IMR-90 (cell line): ENCODE measurements around the gene KLHL3.

Experiments used
- CEBPB ChIP-seq: IDR thresholded peaks from 2 replicates; pipeline ENCODE4 v1.6.1; 2012; ENCODE audit warnings: low read depth, low read length, improper control_type of control experiment
- CHD1 ChIP-seq: IDR thresholded peaks from 2 replicates; pipeline ENCODE4 v1.6.1; 2012; ENCODE audit warnings: low read depth, low read length, improper control_type of control experiment
- FOS ChIP-seq: fragments of 150-350 bp; IDR thresholded peaks from 2 replicates; pipeline ENCODE4 v1.6.1; 2016; ENCODE audit warnings: low read depth, low read length
- MAFK ChIP-seq: IDR thresholded peaks from 2 replicates; pipeline ENCODE4 v1.6.1; 2012; ENCODE audit warnings: low read depth, low read length, improper control_type of control experiment
- MAZ ChIP-seq: IDR thresholded peaks from 2 replicates; pipeline ENCODE4 v1.6.1; 2012; ENCODE audit warnings: low read depth, mild to moderate bottlenecking, low read length, improper control_type of control experiment, moderate library complexity, borderline replicate concordance
- MXI1 ChIP-seq: IDR thresholded peaks from 2 replicates; pipeline ENCODE4 v1.6.1; 2012; ENCODE audit warnings: low read depth, mild to moderate bottlenecking, low read length, moderate library complexity, borderline replicate concordance
- POLR2A ChIP-seq: IDR thresholded peaks from 2 replicates; pipeline ENCODE4 v1.6.1; 2012; ENCODE audit warnings: mild to moderate bottlenecking, low read depth, low read length
- RAD21 ChIP-seq: IDR thresholded peaks from 2 replicates; pipeline ENCODE4 v1.6.1; 2012; ENCODE audit warnings: low read length, improper control_type of control experiment
- RCOR1 ChIP-seq: IDR thresholded peaks from 2 replicates; pipeline ENCODE4 v1.6.1; 2012; ENCODE audit warnings: mild to moderate bottlenecking, low read length, improper control_type of control experiment; ENCODE audit not compliant: insufficient replicate concordance
- RFX5 ChIP-seq: IDR thresholded peaks from 2 replicates; pipeline ENCODE4 v1.8.0; 2012; ENCODE audit warnings: low read depth, mild to moderate bottlenecking, low read length, moderate library complexity
- SMC3 ChIP-seq: fragments of 150-350 bp; IDR thresholded peaks from 2 replicates; pipeline ENCODE4 v1.6.1; 2016; ENCODE audit warnings: low read depth, mild to moderate bottlenecking, antibody characterized with exemption, low read length, moderate library complexity
- USF2 ChIP-seq: fragments of 150-350 bp; IDR thresholded peaks from 2 replicates; pipeline ENCODE4 v1.6.1; 2017; ENCODE audit warnings: mild to moderate bottlenecking, antibody characterized with exemption, low read length, low read depth
- TF ChIP-seq, protein P1 (sequence below): conservative IDR thresholded peaks from 2 replicates; pipeline ENCODE4 v1.5.1; 2012; ENCODE audit warnings: mild to moderate bottlenecking, low read depth, low read length, improper control_type of control experiment

GRCh38 chr5:137607771-137608170 lies 128.1 kb downstream of the KLHL3 start:
- TF ChIP-seq, protein P1, sequence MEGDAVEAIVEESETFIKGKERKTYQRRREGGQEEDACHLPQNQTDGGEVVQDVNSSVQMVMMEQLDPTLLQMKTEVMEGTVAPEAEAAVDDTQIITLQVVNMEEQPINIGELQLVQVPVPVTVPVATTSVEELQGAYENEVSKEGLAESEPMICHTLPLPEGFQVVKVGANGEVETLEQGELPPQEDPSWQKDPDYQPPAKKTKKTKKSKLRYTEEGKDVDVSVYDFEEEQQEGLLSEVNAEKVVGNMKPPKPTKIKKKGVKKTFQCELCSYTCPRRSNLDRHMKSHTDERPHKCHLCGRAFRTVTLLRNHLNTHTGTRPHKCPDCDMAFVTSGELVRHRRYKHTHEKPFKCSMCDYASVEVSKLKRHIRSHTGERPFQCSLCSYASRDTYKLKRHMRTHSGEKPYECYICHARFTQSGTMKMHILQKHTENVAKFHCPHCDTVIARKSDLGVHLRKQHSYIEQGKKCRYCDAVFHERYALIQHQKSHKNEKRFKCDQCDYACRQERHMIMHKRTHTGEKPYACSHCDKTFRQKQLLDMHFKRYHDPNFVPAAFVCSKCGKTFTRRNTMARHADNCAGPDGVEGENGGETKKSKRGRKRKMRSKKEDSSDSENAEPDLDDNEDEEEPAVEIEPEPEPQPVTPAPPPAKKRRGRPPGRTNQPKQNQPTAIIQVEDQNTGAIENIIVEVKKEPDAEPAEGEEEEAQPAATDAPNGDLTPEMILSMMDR = no peak
- TF ChIP-seq MXI1 (no peak), MAZ (no peak), SMC3 (no peak), RCOR1 (no peak), USF2 (no peak), CHD1 (no peak), FOS (no peak), POLR2A (no peak), RFX5 (no peak), MAFK (no peak), CEBPB (no peak), RAD21 (no peak)
